Measurements from ENCODE around the gene MRPS30. TPM values are rescaled to one million over a fixed set of nuclear protein-coding genes. Genes with fewer than 3 reads are reported as not detected.
"Not testable (repeated sequence)": the region's sequence is repeated elsewhere in the genome, so short reads cannot be mapped to it uniquely, and the experiment has no call there.

MRPS30 gene
- total RNA-seq, 3 donors from 2014 or later, result 63.7 to 144 (median 63.9) TPM

DNA sequence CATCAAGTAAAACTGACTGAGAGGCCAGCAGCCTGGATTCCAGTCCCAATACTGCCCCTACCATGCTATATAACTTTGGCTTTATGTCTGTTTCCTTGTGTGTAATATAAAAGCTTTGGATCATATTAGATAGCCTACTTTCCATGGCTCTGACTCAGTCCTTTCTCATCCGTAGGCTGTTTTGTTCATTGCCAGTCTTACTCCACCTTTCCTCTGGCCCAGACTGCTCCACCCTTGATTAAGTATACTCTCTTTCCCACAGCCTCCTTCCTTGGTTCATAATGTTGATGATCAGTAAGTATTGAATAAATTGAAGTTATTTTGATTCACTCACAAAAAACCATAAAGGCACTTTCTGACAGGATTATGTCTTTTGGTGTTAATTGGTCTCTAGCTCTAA is 1.5 kb upstream of the MRPS30 start:
- intact Hi-C loops (cut with DNase I; ENCODE audit: low total_unique reads), result no loop called here
- H3K4me3 ChIP-seq, result no peak overlapping the region
- TF ChIP-seq, protein P1, sequence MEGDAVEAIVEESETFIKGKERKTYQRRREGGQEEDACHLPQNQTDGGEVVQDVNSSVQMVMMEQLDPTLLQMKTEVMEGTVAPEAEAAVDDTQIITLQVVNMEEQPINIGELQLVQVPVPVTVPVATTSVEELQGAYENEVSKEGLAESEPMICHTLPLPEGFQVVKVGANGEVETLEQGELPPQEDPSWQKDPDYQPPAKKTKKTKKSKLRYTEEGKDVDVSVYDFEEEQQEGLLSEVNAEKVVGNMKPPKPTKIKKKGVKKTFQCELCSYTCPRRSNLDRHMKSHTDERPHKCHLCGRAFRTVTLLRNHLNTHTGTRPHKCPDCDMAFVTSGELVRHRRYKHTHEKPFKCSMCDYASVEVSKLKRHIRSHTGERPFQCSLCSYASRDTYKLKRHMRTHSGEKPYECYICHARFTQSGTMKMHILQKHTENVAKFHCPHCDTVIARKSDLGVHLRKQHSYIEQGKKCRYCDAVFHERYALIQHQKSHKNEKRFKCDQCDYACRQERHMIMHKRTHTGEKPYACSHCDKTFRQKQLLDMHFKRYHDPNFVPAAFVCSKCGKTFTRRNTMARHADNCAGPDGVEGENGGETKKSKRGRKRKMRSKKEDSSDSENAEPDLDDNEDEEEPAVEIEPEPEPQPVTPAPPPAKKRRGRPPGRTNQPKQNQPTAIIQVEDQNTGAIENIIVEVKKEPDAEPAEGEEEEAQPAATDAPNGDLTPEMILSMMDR (IDR thresholded peaks at IDR 0.05), result no peak
- TF ChIP-seq POLR2A (IDR thresholded peaks at IDR 0.05), result no peak
- TF ChIP-seq POLR2AphosphoS5 (IDR thresholded peaks at IDR 0.05), result no peak
- H3K9me3 ChIP-seq, result no peaks in the 10 kb centered on the region
- H3K27me3 ChIP-seq, result no peaks in the 10 kb centered on the region
- no peaks in the 10 kb centered on the region for H3K36me3 ChIP-seq
- no peak overlapping the region for H3K27ac ChIP-seq
- no peaks in the 10 kb centered on the region for H3K4me1 ChIP-seq
- no peak for DNase-seq (ENCODE audit: low spot score in 2 of 2)

DNA sequence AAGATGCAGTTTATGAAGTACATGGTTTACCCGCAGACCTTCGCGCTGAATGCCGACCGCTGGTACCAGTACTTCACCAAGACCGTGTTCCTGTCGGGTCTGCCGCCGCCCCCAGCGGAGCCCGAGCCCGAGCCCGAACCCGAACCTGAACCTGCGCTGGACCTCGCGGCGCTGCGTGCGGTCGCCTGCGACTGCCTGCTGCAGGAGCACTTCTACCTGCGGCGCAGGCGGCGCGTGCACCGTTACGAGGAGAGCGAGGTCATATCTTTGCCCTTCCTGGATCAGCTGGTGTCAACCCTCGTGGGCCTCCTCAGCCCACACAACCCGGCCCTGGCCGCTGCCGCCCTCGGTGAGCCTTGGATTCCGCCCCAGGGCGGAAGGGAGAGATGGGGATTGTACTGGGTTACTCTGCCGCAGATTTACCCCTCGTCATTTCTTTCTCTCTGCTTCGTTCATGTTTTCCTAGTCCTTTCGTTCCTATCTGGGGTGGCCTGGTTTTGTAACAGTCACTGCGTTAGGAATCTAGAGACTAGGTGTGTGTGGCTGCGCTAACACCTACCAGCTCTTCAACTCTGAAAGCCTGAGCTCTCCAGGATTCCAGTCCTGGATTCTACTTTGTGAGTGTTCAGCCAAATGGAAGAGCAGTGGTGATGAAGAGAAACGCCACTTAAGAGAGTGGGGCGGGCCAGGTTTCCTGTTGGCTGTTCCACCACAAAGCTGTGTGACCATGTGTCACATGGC is 638 bp downstream of the MRPS30 start:
- TF ChIP-seq POLR2AphosphoS5 (IDR thresholded peaks at IDR 0.05) (no peak), POLR2A (IDR thresholded peaks at IDR 0.05) (no peak)
- TF ChIP-seq, protein P1 (IDR thresholded peaks at IDR 0.05), result no peak
- H3K9me3 ChIP-seq, result no peaks in the 10 kb centered on the region
- peak overlapping the region; percentile 85 to 98 (median 97) for H3K4me3 ChIP-seq
- no peaks in the 10 kb centered on the region for H3K27me3 ChIP-seq
- H3K4me1 ChIP-seq, result no peaks in the 10 kb centered on the region
- peak; percentile 20 to 54 for DNase-seq (ENCODE audit: low spot score in 2 of 2)
- intact Hi-C loops (cut with DNase I; ENCODE audit: low total_unique reads), result no loop called here
- H3K36me3 ChIP-seq, result no peaks in the 10 kb centered on the region
- peak overlapping the region; percentile 85 to 95 for H3K27ac ChIP-seq

DNA sequence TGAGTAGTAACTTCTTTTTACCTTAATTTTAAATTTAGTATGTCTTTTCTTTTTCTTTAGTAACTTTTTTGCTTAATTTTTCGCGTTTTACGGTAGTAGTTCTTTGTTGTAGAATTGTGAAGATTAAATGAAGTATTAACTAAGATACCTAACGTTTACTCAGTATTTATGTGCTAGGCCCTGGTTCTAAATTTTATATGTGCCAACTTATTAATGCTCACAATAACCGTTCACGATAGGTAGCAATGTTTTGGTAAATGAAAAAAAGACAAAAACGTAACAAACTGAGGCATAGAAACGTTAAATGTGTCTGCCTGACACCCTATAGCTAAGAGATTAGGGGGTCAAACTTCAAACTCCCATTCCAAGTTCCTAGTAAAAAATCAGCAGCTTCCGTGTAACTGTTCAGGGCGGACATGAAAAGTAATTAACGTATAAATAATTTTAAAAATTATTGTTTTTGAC is 1.2 kb downstream of the MRPS30 start:
- H3K36me3 ChIP-seq, result no peaks in the 10 kb centered on the region
- TF ChIP-seq POLR2A (IDR thresholded peaks at IDR 0.05) (no peak), POLR2AphosphoS5 (IDR thresholded peaks at IDR 0.05) (no peak)
- TF ChIP-seq, protein P1 (IDR thresholded peaks at IDR 0.05), result no peak
- H3K27ac ChIP-seq, result peak overlapping the region in 1 of 2 donors; percentile 85
- intact Hi-C loops (cut with DNase I; ENCODE audit: low total_unique reads), result no loop called here
- no peaks in the 10 kb centered on the region for H3K27me3 ChIP-seq
- no peak for DNase-seq (ENCODE audit: low spot score in 2 of 2)
- H3K4me1 ChIP-seq, result no peaks in the 10 kb centered on the region
- H3K4me3 ChIP-seq, result peak overlapping the region; percentile 85 to 98 (median 97)
- no peaks in the 10 kb centered on the region for H3K9me3 ChIP-seq

DNA sequence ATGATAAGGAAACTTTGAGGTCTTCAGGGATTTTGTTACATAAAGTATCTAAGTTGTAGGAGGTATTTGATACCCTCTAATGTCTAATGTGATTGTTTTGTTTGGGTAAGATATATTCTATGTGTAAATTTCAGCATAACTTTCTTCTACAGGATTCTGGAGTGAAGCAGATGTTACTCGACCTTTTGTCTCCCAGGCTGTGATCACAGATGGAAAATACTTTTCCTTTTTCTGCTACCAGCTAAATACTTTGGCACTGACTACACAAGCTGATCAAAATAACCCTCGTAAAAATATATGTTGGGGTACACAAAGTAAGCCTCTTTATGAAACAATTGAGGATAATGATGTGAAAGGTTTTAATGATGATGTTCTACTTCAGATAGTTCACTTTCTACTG is 6.0 kb downstream of the MRPS30 start:
- H3K27ac ChIP-seq, result no peak overlapping the region
- no peak for TF ChIP-seq POLR2A (IDR thresholded peaks at IDR 0.05)
- TF ChIP-seq, protein P1 (IDR thresholded peaks at IDR 0.05), result no peak
- TF ChIP-seq POLR2AphosphoS5 (IDR thresholded peaks at IDR 0.05), result no peak
- no peak for DNase-seq (ENCODE audit: low spot score in 2 of 2)
- H3K4me3 ChIP-seq, result no peak overlapping the region
- H3K36me3 ChIP-seq, result peaks cover 6% of the 10 kb centered on the region
- intact Hi-C loops (cut with DNase I; ENCODE audit: low total_unique reads), result no loop called here
- H3K9me3 ChIP-seq, result no peaks in the 10 kb centered on the region
- H3K27me3 ChIP-seq, result no peaks in the 10 kb centered on the region
- H3K4me1 ChIP-seq, result no peaks in the 10 kb centered on the region

DNA sequence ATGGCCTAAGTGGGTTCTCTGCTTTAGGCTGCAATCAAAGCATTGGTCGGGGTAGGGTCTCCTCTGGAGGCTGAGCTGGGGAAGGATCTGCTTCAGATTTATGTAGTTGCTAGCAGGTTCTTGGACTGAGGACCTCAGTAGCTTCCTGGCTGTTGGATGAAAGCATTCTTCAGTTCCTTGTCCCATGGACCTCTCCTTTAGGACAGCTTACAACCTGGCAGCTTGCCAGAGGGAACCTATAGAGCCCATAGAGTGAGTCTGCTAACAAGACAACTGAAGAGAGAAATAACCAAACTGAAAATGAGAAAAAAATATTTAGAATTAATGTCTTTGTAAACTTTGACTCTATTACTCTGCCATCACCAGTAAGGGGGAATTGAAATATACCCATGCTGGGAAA is 12.4 kb downstream of the MRPS30 start:
- Histone ChIP-seq H3K4me3 (no peak overlapping the region), H3K27me3 (no peaks in the 10 kb centered on the region), H3K27ac (no peak overlapping the region), H3K9me3 (no peaks in the 10 kb centered on the region), H3K4me1 (no peaks in the 10 kb centered on the region), H3K36me3 (peaks cover 6% of the 10 kb centered on the region)
- intact Hi-C loops (cut with DNase I; ENCODE audit: low total_unique reads), result no loop called here
- DNase-seq (ENCODE audit: low spot score in 2 of 2), result no peak
- TF ChIP-seq, protein P1 (IDR thresholded peaks at IDR 0.05), result no peak
- TF ChIP-seq POLR2AphosphoS5 (IDR thresholded peaks at IDR 0.05), result no peak
- TF ChIP-seq POLR2A (IDR thresholded peaks at IDR 0.05), result no peak

DNA sequence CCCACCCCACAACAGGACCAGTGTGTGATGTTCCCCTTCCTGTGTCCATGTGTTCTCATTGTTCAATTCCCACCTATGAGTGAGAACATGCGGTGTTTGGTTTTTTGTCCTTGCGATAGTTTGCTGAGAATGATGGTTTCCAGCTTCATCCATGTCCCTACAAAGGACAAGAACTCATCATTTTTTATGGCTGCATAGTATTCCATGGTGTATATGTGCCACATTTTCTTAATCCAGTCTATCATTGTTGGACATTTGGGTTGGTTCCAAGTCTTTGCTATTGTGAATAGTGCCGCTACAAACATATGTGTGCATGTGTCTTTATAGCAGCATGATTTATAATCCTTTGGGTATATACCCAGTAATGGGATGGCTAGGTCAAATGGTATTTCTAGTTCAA is 15.9 kb downstream of the MRPS30 start:
- intact Hi-C loops (cut with DNase I; ENCODE audit: low total_unique reads); H3K4me1 ChIP-seq; H3K4me3 ChIP-seq; DNase-seq (ENCODE audit: low spot score in 2 of 2); H3K9me3 ChIP-seq; H3K36me3 ChIP-seq; H3K27me3 ChIP-seq; H3K27ac ChIP-seq: not testable (repeated sequence)

All from breast epithelium (tissue), 4 donors.